Suppressor macrophage (primary cell): ENCODE measurements around the gene MPO.

Source experiments
- DNase-seq, 4 experiments: peaks; one replicate each; pipeline ENCODE4 v3.0.0-alpha.2; 2020 to 2022
- total RNA-seq, 17 experiments: gene quantifications; one replicate each; lab custom pipeline; 2026; ENCODE audit warnings: mixed read lengths in 6 of 17, inconsistent platforms in 3 of 17; lab: John Stamatoyannopoulos, UW

The MPO gene
- total RNA-seq, result 0.08 to 3.0 (median 1.3) reads per million in 17 experiments

DNA sequence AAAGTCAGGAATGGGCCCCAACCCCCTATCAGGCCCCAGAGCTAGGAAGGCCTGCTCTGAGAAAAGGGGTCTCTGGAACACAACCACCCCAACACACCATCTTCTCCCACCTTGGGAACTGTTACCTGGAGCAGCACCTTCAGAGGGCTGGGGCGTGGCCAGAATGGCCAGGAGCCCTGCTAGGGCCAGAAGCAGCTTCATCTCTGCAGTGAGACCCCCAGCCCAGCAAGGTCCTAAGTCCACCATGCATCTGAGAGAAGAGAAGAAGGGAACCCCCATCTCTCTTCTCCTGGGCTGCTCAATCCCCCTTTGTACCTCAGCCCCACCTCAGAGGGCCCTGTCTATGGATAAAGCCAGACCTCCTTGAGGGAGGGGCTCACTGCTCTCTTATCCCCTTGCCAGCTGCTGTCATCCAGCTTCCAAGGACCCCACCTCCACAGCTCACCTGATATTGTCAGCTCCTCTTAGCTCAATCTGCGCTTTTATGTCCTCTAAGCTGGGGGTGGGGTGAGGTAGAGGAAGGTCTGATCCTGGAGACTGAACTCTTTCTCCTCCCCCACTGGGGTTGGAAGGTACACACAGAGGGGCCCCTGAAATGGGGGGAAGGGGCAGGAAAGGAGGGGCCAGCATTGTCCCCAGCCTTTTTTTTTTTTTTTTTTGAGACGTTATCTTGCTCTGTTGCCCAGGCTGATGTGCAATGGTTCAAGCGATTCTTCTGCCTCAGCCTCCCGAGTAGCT is at the start of gene MPO:
Gene MPO (minus strand): TSS at position 456 of the 738 bp plus-strand sequence. CDS start 177 bp downstream, at position 279.
- no peak for DNase-seq

GRCh38 chr17:58329810-58330537 is 49.2 kb upstream of the MPO start:
- DNase-seq, result peak; percentile 44 to 74 (median 62)

- DNase-seq, result peak; percentile 93 to 97 (median 93)
Measured at GRCh38 chr17:58329035-58329809, 48.5 kb upstream of the MPO start.

DNA sequence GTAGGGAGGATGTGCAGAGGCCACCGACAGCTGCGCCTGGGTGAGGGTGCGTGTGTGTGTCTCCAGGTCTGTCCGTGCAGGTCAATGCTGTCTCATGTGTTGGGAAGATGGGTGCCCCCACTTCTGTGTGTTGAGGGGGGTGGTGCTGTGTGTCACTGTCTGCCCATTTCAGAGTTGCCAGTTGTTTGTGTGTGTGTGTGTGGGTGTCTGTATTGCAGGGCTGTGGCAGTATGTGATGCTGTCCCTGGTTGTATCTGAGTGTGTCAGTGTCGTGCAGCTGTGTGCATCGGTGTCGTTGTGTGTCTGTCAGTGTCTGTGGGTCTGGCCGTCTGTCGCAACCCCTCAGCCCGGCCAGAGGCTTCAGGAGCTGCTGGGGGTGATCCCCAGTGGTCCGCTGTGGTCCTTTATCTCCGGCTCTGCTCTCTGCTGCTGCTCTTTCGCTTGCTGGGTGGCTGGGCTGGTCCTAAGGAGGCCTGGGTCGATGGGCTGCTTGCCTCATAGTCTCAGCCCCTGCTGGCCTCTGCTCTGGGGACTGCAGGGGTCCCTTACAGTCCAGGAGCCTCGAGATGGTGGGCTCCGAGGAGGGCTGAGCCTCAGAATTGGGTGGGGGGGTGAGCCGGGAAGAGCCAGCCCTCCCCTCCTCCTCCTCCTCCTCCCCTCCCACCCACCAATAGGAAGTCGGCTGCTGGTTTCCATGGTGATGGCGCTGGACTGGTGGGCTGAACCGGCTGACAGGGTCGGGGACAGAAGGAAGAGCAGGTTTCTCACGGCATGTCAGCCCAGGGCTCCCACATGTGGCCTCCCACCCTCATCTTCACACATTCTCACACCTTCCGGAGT is 47.7 kb upstream of the MPO start, which contains the start of gene TSPOAP1:
Gene TSPOAP1 (minus strand): TSS at position 601 of the 840 bp plus-strand sequence. CDS start 875 bp downstream, outside the sequence.
- DNase-seq, result peak; percentile 84 to 90 (median 86)

- DNase-seq, result peak; percentile 55 to 72 (median 63)
Measured at GRCh38 chr17:58327363-58328194, 46.8 kb upstream of the MPO start.

DNA sequence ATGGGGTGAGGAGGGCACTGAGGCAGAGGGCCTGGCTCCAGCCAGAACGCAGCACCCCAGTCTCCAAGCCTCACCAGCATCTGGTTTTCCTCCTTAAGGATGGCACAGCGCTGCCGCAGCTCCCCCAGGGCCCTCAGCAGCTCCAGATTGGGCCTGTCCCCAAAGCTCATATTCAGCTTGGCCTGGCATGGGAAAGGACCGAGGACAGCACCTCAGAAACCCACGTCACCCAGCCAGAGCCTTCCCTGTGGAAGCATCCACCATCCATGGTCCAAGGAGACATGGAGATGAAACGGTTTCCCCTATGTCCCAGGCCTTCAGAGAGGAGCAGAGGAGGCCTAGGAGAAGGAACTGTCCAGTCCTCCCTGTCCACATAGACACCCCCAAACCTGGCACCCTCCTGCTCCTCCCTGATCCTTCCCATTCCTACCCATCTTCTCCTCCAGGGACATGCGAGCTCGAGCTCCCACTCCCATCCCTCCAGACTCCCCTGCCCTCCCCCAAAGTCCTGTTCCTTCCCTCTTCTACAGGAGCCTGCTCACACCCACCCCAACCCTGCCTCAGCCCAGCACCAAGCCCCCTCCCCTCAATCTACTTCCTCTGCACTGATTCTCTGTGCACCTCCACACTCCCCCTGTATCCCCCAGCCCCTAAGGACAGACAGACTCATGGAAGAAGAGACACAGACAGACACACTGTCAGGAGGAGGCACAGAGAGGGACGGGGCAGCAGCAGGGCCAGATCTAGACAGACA is 46.1 kb upstream of the MPO start:
- DNase-seq, result peak in 1 of 4 experiments; percentile 31

DNA sequence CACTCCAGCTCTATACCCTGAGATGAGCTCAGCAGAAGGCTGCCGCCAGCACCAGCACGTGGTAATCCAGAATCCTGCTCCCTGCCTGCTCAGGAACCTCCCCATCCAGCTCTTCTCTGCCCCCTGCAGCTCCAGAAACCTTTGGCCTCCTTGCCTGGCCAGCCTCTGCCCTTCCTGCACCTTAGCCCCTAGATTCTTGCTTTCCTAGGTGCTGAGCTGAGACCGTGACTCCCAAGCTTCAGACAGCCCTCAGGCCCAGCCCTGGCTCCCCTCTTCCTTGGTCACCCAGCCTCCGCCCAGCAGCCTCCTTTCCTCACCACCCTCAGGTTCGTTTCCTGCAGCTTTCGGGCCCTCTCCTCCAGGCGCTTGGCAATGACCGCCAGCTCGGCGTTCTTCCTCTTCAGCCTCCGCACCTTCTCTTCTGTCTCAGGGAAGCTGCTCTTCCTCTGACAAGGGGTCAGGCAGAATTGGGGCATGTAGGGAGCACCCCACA is 45.3 kb upstream of the MPO start:
- DNase-seq, result peak; percentile 49 to 68 (median 58)

DNA sequence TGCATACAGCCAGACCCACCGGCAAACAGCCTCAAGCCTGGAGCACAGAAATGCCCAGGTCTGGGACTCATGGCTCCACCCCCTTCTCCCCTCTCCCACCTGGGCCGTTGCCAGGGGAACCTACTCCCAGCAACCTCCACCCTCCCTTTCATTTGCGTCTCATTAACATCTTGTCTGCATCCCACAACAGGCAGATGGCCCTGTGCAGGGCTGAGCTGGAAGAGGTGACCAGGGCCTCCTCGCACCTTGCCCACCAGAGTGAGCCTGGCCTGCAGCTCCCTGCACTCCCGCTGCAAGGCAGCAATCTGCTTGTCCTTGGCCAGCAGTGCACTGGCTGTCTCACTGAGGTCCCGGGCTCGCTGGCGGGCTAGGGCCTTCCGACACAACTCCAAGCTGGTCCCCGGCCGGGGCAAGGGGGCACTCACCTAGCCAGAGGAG is 44.6 kb upstream of the MPO start:
- no peak for DNase-seq

DNA sequence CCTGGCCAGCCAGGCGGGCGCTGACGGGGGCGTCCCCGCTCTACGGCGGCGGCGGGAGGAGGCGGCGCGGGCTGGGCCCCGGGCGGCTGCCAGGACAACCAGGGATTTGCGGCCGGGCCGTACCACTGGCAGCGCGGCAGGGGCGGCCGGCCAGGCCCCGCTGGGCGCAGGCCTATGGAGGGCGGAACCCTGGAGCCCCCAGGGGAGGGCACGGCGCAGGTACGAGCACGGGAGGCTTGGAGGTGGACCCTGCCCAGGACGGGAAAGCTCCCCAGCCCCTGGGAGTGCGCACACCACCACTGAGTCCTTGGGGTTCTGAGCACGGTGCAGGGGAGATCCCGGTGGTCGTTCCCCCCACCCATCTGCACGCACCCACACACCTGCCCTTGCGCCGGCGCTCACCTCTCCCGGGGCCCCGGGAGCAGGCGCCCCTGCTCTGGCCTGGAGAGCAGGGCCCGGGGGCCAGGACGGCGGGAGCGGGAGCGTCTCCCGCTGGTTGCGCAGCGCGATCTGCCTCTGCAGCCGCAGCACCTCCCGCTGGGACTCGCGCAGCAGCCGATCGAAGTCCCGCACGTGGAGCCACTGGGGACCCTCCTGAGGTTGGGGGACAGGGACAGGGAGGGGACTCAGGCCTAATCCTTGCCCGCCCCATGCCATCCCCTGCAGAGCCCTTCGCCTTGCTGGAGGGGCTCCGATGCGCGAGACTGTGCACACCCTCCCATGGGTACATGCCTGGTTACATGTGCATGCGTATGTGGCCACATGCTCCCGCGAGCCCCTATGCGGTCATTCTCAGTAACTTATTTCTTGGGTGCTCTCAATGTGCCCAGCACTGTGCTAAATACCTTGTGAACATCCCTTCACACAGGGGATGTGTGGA is 43.9 kb upstream of the MPO start:
- peak in 1 of 4 experiments; percentile 40 for DNase-seq

GRCh38 chr17:58324056-58324408 is 43.3 kb upstream of the MPO start:
- no peak for DNase-seq

GRCh38 chr17:58323366-58324055 is 42.8 kb upstream of the MPO start:
- DNase-seq, result no peak

- no peak for DNase-seq
Measured at GRCh38 chr17:58322581-58323185, 41.9 kb upstream of the MPO start.

DNA sequence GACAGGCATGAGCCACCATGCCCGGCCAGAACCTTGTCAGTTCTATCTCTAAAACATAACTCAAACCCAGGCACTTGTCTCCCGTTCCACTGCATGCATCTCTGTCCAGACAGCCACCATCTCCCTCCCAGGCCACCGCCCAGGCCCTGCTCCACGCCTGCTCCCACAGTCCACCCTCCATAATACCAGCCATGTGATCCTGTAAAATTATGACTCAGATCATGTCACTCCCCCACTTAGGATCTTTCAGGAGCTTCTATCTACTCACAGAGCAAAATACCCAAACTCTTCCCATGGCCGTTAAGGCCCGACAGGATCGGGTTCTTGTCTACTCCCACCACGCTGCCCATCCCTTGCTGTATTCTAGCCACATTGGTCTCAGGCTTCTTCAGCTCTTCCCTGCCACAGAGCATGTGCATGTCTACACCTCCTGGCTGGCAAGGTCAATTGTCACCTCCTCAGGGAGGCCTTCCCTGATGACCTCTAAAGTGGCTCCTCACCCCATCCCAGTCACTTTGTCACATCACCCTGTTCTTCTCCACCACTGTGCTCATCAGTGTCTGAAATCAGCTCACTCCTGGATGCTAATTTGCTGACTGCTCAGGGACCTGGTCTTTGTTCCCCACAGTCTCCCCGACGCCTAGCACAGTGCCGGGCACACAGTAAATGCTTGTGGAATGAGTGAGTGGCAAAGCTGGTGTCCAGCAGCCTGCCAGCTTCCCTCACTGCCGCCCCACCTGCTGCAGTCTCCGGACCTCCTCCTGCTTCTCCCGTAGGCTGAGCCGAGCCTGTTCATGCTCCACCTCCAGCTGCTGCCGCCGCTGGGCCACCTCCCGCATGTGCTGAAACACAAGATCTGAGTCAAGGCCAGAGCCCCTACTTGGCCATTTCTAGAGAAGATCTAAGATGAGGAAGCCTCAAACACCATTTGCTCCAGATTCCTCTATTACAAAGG is 41.1 kb upstream of the MPO start:
- no peak for DNase-seq

DNA sequence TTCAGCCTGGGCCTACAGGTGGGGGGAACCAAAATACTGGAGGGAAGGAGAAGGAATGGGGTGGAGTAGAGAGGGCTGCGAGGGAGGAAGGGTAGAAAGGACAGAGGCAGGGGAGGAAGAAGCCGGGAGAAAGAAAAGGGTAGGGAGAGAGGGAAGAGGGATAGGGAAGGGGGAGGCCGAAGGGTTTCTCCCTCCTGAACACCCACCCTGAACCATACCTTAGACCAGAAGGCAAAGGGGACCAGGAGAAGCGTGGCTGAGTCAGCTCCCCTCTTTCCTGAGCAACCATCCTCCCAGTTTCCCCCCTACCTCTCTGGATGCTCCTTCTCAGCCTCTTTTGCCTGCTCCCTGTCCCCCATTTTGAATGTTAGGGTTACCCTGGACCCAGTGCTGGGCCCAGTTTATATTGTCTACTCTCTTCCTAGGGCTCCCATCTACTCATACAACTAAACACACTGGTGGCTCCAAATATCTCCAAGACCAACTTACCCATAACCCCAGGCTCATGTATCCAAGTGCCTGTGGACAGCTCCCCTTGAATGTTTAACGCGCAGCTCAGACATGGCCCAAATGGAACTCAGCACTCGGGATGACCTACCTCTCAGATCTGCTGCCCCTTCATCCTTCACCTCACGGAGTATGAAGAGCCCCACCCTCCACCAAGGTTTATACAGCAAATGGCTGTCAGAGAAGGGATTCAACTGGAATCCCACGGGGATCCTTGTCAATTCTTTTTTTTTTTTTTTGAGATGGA is 40.0 kb upstream of the MPO start:
- no peak for DNase-seq

- no peak for DNase-seq
Measured at GRCh38 chr17:58320163-58320558, 39.4 kb upstream of the MPO start.
